ENCODE results near the gene ACTR6.

Gene ACTR6

DNA sequence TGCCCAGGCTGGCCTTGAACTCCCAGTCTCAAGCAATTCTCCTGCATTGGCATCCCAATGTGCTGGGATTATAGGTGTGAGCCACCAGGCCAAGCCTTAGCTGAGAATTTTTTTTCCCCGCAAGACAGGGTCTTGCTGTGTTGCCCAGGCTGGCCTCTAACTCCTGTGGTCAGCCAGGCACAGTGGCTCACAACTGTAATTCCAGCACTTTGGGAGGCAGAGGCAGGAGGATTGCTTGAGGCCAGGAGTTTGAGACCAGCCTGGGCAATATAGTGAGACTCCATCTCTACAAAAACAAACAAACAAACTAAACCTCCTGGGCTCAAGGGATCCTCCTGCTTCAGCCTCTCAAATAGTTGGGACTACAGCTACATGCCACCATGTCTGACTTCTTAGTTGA, 39.0 kb downstream of the ACTR6 start:
- Histone ChIP-seq H3K4me3 (ENCODE audit: low read length, poor library complexity, severe bottlenecking) (no peak overlapping the region), H3K79me2 (ENCODE audit: insufficient read depth, low read length) (no peaks in the 10 kb centered on the region), H3K36me3 (ENCODE audit: insufficient read depth, low read length) (no peaks in the 10 kb centered on the region), H3K4me1 (ENCODE audit: insufficient read depth, low read length, poor library complexity, severe bottlenecking) (no peaks in the 10 kb centered on the region), H3K9ac (ENCODE audit: low read depth, low read length, poor library complexity, severe bottlenecking) (no peak overlapping the region), H3F3A (ENCODE audit: low read depth) (no peaks in the 10 kb centered on the region), H4K20me1 (ENCODE audit: insufficient read depth, low read length, poor library complexity, severe bottlenecking) (no peaks in the 10 kb centered on the region), H2AFZ (ENCODE audit: low read length) (no peak overlapping the region), H3K9me2 (replicated peaks; ENCODE audit: low read depth, low read length) (no peaks in the 10 kb centered on the region), H3K27me3 (ENCODE audit: insufficient read depth, low read length, poor library complexity, severe bottlenecking) (no peaks in the 10 kb centered on the region), H3K4me2 (ENCODE audit: low read depth, low read length, poor library complexity, severe bottlenecking) (no peak overlapping the region), H3K9me3 (ENCODE audit: insufficient read depth, low read depth, low read length) (no peaks in the 10 kb centered on the region)
- no peak for TF ChIP-seq EZH2phosphoT487 (IDR thresholded peaks at IDR 0.05; ENCODE audit: borderline replicate concordance)
- TF ChIP-seq, protein P1, sequence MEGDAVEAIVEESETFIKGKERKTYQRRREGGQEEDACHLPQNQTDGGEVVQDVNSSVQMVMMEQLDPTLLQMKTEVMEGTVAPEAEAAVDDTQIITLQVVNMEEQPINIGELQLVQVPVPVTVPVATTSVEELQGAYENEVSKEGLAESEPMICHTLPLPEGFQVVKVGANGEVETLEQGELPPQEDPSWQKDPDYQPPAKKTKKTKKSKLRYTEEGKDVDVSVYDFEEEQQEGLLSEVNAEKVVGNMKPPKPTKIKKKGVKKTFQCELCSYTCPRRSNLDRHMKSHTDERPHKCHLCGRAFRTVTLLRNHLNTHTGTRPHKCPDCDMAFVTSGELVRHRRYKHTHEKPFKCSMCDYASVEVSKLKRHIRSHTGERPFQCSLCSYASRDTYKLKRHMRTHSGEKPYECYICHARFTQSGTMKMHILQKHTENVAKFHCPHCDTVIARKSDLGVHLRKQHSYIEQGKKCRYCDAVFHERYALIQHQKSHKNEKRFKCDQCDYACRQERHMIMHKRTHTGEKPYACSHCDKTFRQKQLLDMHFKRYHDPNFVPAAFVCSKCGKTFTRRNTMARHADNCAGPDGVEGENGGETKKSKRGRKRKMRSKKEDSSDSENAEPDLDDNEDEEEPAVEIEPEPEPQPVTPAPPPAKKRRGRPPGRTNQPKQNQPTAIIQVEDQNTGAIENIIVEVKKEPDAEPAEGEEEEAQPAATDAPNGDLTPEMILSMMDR (conservative IDR thresholded peaks at IDR 0.05; ENCODE audit: low read length) = no peak

DNA sequence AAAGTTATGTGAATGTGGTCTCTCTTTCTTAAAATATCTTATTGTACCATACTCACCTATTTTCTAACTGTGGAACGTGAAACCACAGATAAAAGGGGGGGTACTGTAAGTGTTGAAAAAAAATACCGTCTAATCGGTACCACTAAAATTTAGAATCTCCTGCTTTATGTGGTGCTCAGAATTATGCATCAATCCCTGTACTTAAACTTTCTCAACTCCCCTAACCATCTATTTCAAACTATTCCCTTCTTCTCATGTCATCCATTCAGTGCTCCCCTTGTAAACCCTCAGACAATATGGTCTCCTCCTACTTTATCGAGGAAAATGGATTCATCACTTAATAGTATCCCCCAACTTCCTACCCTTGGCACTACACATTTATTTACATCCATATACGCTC, 42.5 kb downstream of the ACTR6 start:
- Histone ChIP-seq H3K9ac (ENCODE audit: low read depth, low read length, poor library complexity, severe bottlenecking) (no peak overlapping the region), H4K20me1 (ENCODE audit: insufficient read depth, low read length, poor library complexity, severe bottlenecking) (no peaks in the 10 kb centered on the region), H3K9me3 (ENCODE audit: insufficient read depth, low read depth, low read length) (no peaks in the 10 kb centered on the region), H3K9me2 (replicated peaks; ENCODE audit: low read depth, low read length) (no peaks in the 10 kb centered on the region), H3F3A (ENCODE audit: low read depth) (no peaks in the 10 kb centered on the region), H3K4me2 (ENCODE audit: low read depth, low read length, poor library complexity, severe bottlenecking) (no peak overlapping the region), H3K36me3 (ENCODE audit: insufficient read depth, low read length) (no peaks in the 10 kb centered on the region), H3K4me3 (ENCODE audit: low read length, poor library complexity, severe bottlenecking) (no peak overlapping the region), H3K27me3 (ENCODE audit: insufficient read depth, low read length, poor library complexity, severe bottlenecking) (no peaks in the 10 kb centered on the region), H3K79me2 (ENCODE audit: insufficient read depth, low read length) (no peaks in the 10 kb centered on the region), H2AFZ (ENCODE audit: low read length) (no peak overlapping the region), H3K4me1 (ENCODE audit: insufficient read depth, low read length, poor library complexity, severe bottlenecking) (no peaks in the 10 kb centered on the region)
- TF ChIP-seq EZH2phosphoT487 (IDR thresholded peaks at IDR 0.05; ENCODE audit: borderline replicate concordance) = no peak
- TF ChIP-seq, protein P1 (conservative IDR thresholded peaks at IDR 0.05; ENCODE audit: low read length) = no peak

DNA sequence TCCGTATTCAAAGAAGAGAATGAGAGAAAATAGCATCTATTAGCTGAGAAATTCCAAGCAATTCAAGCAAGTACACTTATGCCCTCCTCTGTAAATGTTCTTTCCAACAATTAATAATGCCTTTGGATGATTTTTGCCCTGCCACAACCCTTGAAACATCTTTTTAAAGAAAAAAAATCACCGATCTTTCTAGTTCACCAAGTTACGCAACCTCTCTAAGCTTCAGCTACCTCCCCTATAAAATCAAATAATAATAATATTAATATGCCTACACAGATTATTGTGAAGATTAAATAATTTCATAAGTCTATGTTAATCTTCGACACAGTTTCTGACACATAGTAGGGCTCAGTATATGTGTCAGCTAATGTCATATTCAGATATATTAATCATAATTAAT, 47.1 kb downstream of the ACTR6 start:
- Histone ChIP-seq H3K9me3 (ENCODE audit: insufficient read depth, low read depth, low read length) (no peaks in the 10 kb centered on the region), H3K9me2 (replicated peaks; ENCODE audit: low read depth, low read length) (no peaks in the 10 kb centered on the region), H4K20me1 (ENCODE audit: insufficient read depth, low read length, poor library complexity, severe bottlenecking) (no peaks in the 10 kb centered on the region), H3K36me3 (ENCODE audit: insufficient read depth, low read length) (no peaks in the 10 kb centered on the region), H3K9ac (ENCODE audit: low read depth, low read length, poor library complexity, severe bottlenecking) (no peak overlapping the region), H3F3A (ENCODE audit: low read depth) (no peaks in the 10 kb centered on the region), H3K4me3 (ENCODE audit: low read length, poor library complexity, severe bottlenecking) (no peak overlapping the region), H3K4me1 (ENCODE audit: insufficient read depth, low read length, poor library complexity, severe bottlenecking) (no peaks in the 10 kb centered on the region), H3K79me2 (ENCODE audit: insufficient read depth, low read length) (no peaks in the 10 kb centered on the region), H3K4me2 (ENCODE audit: low read depth, low read length, poor library complexity, severe bottlenecking) (no peak overlapping the region), H3K27me3 (ENCODE audit: insufficient read depth, low read length, poor library complexity, severe bottlenecking) (no peaks in the 10 kb centered on the region), H2AFZ (ENCODE audit: low read length) (no peak overlapping the region)
- TF ChIP-seq EZH2phosphoT487 (IDR thresholded peaks at IDR 0.05; ENCODE audit: borderline replicate concordance) = no peak
- TF ChIP-seq, protein P1 (conservative IDR thresholded peaks at IDR 0.05; ENCODE audit: low read length) = no peak

Data from Loucy (cell line).